GM21528 (cell line): ENCODE measurements around the gene SLC5A1.
"Not testable (repeated sequence)": the region's sequence is repeated elsewhere in the genome, so short reads cannot be mapped to it uniquely, and the experiment has no call there.

ENCODE experiments used
- ATAC-seq: cut with Tn5 transposase; IDR thresholded peaks from one replicate; pipeline ENCODE4 v1.9.1; 2021; ENCODE audit warnings: mild to moderate bottlenecking, moderate library complexity; ENCODE audit not compliant: unreplicated experiment, low FRiP score

The SLC5A1 gene

DNA sequence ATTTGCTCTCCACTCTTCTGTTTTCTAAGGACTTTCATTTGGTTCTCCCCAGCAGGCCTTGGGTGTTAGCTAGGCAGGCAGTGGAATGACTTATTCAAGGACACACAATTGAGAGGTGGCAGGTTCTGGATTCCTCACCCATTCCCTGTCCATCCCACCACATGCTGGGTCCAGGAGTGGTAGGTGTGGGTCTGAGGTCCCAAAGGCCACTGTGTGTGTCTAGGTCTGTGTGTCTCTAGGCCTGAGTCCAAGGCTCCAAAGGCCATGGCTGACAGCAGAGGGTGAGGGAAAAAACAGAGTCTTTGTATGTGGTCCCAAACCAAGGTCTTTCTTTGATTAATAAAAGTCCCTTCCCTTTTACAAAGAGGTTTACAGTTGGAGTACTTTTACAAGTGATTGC, 40.8 kb downstream of the SLC5A1 start:
- ATAC-seq = no peak

DNA sequence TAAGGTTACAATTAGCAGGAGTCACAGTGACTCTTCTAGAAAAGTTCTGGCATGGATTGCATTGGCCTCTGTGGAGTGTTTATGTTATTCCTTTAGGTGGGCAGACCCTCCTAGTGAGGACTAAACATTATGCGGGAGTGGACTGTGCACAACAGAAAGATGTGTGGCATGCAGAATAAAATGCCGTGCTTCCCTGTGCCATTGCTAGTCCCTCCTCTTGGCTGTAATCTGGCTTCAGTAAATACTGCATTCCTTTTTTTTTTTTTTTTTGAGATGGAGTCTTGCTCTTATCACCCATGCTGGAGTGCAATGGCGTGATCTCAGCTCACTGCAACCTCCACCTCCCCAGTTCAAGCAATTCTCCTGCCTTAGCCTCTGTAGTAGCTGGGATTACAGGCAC, 45.0 kb downstream of the SLC5A1 start:
- no peak for ATAC-seq

DNA sequence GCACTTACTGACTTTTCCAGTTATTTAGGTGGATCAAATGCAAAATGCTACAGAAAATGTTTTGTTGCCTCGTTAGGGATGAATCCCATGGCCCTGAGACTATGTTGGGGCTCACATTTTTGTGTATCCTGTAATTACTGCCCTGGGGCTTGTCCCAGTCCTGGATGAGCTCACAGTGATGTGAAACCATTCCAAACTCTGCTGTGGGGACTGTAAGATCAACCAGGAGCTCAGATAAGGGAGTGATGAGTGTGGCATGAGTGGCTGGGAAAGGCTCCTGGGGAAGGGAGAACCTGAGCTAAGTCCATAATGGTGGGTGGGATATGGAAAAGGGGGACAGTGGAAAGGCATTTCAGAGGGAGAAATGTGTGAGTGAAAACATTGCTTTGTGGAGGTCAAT, 54.0 kb downstream of the SLC5A1 start:
- ATAC-seq = no peak

DNA sequence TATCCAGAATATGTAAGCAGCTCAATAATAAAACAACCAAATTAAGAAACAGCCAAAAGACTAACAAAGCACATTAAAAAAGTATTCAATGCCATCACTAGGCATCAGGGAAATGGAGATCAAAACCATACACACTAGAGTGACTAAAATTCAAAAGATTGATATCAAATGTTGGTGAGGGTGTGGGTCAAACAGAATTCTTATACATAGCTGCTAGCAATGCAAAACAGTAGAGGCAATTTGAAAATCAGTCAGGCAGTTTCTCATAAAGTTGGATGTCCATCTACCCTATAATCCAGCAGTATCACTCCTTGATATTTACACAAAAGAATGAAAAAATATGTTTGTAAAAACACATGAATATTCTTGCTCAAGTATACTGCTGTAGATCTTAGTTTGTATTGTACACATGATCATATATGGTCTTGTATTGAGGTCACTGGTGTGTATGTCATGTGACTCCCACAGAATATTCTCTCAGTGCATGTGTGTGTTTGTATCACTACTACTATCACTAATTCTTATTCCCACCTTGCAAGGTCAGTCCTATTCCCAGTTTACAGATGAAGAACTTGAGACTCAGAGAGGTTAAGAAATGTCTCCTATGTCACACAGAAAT, 54.9 kb downstream of the SLC5A1 start:
- ATAC-seq = no peak

DNA sequence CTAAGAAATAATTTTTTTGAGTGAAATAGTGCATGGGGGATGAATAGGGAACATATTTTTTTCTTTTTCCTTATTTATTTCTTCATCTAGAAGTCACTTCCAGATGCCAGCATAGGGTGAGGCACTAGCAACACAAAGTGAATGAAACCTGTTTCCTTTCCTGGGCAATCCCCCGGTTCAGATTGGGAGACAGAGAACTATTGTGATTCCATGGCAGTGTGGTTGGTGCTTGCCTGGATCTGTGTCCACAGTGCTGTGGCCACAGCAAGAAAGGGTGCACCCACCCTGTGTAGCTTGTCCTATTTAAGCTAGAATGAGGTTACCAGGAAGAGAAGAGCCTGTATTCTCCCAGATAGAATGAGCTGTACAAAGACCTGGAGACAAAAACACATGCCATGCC, 57.6 kb downstream of the SLC5A1 start:
- ATAC-seq = no peak

DNA sequence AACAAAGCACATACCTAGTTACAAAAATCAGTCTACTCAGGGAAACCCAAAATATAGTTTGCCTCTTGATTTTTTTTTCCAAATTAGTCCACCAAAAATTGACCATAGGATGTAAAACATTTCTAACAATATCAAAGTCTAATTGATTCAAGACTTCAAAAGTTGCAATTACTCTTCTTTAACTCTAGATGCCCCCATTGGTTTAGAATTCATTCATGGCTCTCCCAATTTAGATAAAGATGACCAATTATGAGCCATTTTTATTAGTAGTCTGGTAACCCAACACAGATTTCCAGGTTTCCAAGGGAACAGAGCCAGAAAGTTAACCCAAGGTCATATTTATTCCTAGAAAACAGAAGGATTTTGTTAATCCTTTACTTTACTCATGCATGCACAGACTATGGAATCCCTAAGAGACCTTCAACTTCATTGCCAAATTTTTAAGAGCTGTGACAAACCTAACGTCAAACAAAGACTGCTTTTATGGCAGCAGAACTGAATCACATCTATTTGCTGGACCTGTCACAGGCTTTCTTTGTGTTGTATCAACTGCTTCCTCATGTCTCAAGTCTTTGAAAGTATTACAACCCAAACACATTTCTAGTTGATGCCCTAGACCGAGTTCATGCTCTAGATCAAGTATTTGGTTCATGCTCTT, 60.7 kb downstream of the SLC5A1 start:
- ATAC-seq = no peak

DNA sequence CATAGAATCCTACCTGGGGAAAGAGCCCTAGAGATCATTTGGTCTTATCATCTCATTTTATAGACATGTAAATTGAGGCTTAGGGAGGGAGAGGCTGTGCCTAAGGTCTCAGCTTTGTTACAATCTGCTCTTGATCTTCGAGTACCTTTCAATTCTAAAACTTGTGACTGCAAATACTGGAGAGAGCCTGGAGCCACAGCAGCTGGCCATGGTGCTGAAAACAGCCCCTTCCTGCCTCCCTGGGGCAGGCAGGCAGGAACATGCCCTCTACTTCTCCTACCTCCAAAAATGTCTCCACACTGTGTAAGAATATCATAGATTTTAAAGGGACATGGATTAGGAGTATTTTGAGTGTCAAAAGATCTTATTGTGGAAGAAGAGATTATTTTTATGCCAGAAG, 63.9 kb downstream of the SLC5A1 start:
- no peak for ATAC-seq

DNA sequence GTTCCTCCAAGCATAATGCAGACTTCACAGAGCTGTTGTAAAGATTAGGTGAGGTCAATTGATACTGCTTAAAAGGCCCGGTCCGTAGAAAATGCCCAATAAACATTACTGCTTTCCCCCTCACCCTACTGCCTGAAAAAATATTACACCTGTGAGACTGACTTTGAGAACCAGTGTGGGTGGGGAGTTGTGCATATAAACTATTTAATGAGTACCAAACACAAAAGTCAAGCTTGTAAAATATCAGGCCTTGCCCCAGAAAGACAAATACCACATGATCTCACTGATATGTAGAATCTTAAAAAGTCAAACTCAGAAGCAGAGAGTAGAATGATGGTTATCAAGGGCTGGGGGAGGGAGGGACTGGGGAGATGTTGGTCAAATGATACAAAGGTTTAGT, 69.3 kb downstream of the SLC5A1 start:
- ATAC-seq = no peak

DNA sequence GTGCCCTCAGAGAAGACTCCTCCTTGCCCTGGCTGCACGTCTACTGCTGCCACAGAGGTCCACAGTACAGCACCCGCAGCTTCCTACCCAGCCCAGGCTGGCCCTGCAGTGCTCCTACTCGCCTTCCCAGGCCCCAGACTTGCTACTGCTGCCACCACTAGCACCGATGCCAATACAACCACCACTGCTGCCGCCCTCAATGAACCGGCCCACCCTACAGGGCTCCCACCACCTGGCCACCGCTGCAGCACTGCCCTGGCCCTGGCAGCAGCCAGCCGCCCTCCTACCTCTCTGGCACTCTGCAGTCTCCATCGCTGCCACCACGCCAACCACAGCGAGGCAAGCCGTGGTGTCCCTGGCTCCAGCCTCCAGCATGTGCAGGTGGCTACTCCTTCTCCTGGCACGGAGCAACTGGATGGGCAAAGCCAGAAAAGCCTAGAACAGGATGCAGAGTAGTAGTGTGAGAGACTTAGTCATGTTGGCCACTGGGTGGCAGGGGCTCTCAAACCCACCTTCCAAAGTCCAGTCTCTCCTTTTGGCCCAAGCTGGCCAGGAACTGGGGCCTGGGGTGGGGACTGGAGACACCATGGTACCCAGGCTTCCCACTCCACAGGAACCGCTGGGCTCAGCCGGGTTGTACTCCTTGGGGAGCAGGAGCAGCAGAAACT, 76.6 kb downstream of the SLC5A1 start:
- ATAC-seq = no peak

DNA sequence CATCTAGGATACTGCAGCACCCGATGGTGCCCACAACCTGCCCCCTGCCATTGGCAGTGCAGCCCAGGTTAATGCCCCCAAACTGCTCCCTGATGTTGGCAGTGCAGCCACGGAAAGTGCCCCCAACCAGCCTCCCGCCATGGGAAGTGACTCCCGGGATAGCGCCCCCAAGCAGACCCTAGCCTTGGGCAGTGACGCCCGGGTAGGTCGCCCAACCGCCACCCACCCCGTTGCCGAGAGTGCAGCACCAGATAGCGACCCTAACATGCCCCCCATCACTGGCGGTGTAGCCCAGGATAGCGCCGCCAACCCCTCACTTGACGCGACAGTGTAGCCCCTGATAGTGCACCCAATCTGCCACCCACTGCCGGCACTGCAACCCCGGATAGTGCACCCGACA, 77.5 kb downstream of the SLC5A1 start:
- ATAC-seq = no peak

DNA sequence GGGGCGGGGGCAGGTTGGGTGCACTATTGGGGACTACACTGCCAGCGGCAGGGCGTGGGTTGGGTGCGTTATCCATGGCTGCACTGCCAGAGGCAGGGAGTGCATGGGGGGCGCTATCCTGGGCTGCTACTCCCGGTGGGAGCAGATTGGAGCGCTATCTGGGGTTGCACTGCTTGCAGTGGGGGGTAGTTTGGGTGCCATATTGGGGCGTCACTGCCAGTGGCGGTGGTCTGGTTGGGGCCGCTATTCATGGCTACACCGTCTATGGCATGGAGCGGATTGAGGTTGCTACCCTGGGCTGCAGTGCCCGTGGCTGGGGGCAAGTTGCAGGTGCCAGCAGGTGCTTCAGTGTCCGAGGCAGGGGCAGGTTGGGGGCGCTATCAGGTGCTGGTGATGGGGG, 79.8 kb downstream of the SLC5A1 start:
- no peak for ATAC-seq

DNA sequence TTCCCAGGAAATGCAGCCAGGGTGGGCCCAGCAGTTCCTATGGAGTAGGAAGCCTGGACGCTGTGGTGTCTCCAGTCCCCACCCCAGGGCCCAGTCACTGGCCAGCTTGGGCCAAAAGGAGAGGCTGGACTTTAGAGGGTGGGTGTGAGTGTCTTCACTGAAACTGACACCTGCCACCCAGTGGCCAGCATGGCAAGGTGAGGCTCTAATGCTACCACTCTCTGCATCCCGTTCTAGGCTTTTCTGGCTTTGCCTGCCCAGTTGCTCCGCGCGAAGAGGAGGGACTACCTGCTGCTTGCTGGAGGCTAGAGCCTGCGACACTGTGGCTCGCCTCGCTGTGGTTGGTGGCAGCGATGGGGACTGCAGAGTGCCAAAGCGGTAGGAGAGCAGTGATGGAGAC, 80.6 kb downstream of the SLC5A1 start:
- ATAC-seq = no peak

DNA sequence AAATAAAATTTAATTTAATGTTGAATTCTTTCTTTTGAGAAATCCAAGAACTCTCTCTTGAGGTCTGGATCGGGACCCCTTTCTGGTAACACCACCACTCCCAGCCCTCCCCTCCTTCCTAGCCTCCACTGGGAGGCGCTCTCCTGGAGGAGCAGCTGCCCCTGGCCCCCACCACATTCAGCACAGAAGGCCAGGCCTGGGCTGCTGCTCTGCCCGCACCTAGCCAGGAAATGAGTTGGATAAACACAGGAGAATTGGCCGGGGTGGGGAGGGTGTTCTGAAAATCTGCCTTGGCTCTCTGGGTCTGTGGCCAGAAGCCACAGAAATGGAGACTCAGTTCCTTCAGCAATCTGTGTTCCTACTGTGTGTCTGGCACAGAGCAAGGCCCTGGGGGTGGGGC, 84.8 kb downstream of the SLC5A1 start:
- no peak for ATAC-seq

DNA sequence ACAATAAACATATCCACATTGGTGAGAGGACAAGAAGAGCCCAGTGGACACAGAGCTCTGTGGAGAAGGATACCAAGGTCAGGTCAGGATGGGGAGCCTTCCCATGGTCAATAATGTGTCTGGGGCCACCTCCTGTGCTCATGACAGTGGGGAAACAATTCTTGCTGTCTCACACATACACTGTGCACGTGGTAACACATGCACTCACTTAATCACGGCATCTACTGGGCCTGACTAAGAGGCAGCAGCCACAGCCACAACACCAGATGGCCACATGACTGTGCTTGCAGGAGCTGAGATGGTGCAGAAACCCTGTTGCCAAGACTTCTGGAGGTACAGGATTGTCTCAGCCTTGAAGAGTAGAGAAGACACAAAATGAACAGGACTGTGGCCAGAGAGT, 87.4 kb downstream of the SLC5A1 start:
- no peak for ATAC-seq

DNA sequence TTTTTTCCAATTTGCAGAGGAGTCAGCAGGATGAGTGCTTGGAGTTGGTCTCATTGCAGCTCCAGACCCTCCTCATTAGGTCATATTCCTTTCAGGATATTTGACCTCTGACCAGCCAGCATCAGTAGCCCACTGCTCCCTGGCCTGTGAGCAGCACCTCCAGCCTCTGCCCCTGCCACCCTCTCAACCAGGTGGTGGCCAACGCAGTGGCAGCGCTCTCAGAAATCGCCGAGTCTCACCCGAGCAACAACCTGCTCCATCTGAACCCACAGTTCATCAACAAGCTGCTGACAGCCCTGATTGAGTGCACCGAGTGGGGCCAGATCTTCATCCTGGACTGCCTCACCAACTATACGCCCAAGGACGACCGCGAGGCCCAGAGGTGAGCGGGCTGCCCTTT, 89.1 kb downstream of the SLC5A1 start:
- ATAC-seq = no peak

DNA sequence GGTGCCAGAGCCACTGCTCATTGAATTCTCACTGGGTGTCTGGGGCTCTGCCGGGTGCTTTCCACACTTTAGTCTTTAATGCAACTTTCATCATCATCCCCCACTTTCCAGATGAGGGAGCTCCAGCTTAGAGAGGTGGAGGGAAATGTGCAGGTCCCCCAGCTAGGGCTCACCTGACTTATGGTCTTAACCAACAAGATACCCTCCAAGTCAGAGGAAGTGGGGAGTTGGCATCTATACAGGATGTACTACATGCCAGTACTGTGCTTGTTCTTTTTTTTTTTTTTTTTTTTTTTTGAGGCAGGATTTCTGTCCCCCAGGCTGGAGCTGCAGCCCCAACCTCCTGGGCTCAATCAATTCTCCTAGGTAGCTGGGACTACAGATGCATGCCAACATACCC, 89.7 kb downstream of the SLC5A1 start:
- ATAC-seq = no peak

DNA sequence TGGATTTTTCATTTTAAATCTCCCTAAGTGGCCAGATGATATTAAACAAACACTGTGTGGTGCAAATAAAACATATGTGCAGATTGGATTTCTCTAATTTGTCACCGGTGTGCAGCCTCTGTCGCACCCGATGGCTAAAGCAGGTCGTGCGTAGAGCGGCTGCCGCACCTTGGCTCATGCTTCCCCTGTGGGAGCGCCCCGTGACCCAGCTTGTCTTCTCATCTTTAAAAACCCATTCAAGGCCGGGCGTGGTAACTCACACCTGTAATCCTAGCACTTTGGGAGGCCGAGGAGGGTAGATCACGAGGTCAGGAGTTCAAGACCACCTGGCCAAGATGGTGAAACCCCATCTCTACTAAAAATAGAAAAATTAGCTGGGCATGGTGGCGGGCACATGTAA, 91.7 kb downstream of the SLC5A1 start:
- ATAC-seq = not testable (repeated sequence)

DNA sequence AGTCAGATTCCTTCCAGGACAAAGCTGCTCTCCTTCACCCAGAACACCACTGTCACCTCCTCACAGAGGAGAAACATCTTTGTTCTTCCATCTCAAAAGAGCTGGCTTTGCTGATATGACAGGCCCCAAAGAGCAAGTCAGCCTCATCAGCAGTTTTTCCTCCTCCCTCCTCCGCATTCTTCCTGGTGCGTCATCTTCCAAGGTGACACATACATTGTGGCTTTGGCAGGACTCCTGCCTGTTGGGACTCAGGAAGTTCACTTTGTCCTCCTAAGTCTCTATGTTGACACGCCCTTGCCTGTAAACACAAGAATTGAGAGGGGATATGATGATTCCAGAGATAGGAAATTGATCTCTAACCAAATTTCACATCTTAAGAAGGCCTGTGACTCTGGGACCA, 92.9 kb downstream of the SLC5A1 start:
- not testable (repeated sequence) for ATAC-seq

DNA sequence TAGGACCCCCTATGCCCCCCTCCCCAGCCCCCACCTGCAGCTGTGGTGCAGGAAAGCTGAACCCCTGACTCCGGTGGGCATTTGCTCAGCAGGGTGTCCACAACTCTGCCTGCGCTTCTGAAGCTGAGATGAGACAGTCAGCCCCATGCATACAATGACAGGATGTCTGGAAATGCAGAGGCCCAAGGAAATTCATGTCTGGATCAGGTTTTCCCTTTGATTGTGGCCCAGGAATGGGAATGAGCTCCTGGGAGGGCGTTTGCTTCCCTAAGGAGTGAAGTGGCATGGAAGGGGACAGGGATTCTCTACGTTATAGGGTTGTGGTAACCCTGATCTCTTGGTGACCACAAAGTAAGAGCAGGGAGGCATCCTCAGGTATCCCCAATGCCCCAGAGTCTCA, 93.8 kb downstream of the SLC5A1 start:
- not testable (repeated sequence) for ATAC-seq

DNA sequence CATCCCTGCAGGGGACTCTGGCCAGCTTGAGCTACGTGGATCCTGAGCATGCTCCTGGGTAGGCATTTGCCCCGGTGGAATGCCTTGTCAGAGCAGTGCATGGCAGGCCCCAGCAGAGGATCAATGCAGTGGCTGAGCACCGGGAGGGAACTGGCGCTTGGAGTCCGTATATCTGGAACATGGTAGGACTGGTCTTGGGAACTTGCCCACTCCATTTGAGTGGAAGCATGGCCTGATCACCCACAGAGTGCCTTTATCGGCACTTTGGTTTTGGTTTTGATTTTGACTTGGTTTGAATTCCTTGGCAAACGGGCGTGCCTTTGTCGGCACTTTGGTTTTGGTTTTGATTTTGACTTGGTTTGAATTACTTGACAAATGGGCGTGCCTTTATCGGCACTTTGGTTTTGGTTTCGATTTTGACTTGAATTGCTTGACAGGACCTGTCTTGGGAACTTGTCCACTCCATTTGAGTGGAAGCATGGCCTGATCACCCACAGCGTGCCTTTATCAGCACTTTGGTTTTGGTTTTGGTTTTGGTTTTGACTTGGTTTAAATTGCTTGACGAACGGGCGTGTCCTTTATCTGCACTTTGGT, 94.8 kb downstream of the SLC5A1 start:
- not testable (repeated sequence) for ATAC-seq

DNA sequence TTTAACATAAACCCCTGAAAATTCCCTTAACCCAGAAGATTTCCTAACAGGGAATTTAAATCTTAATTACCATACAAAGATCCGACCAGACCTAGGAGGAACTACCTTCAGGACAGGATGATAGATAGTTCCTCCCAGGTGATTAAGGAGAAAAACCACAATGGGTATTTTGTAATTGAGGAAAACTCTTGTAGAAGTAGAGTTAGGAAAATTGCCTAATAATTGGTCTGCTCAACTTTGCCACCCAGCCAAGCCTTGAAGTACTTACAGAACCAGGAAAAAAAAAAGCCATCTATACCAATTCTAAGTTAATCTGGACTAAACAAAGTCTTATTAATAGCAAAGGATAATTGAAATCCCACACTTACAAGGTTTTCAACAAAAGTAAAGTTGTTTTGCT, 95.5 kb downstream of the SLC5A1 start:
- not testable (repeated sequence) for ATAC-seq

DNA sequence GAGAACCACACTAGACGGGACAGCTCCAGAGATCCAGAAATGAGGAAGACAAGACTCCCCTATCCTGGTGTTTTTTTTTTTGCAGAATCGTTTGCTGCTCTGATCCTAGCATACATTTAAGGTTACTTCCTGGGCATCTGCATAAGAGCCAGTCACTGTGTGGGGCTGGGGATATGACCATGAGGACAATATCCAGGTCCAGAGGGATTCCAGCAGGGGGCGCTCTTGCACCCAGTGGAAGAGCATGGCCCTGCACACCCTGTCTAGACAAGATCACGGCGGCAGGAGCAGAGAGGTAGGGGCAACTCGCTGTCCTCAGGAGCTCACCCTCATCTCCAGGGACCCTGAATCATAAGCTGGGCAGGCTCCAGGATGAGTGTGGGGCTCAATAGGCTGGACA, 97.6 kb downstream of the SLC5A1 start:
- not testable (repeated sequence) for ATAC-seq
